CD14-positive monocyte (primary cell): ENCODE measurements around the gene MINDY4B. TPM values are rescaled to one million over a fixed set of nuclear protein-coding genes. Genes with fewer than 3 reads are reported as not detected.
"Not testable (repeated sequence)": the region's sequence is repeated elsewhere in the genome, so short reads cannot be mapped to it uniquely, and the experiment has no call there.

Experiments
- DNase-seq, 3 donors: peaks; one replicate each; pipeline ENCODE4 v3.0.0-alpha.2; 2011 to 2022
- H2AFZ ChIP-seq: 2 replicates; pipeline ENCODE4 v1.6.0; 2012; ENCODE audit warnings: mild to moderate bottlenecking, low read depth, low read length, inconsistent platforms; ENCODE audit not compliant: insufficient read depth, poor library complexity, severe bottlenecking
- H3K27ac ChIP-seq, 2 donors: 1 replicate in 1 of 2; 2 replicates in 1 of 2; pipeline ENCODE4 v1.5.1; 2012 to 2013; ENCODE audit warnings: low read length in 2 of 2, control low read depth in 1 of 2, inconsistent platforms in 1 of 2, low read depth in 1 of 2, mild to moderate bottlenecking in 1 of 2
- H3K27me3 ChIP-seq, 2 donors: one replicate each; pipeline versions ENCODE4 v1.6.0 to v1.6.1; 2011 to 2013; ENCODE audit warnings: low read length in 2 of 2; ENCODE audit not compliant: control insufficient read depth in 2 of 2, insufficient read depth in 2 of 2
- H3K36me3 ChIP-seq, 2 donors: replicated peaks in 1 of 2; 1 replicate in 1 of 2; 2 replicates in 1 of 2; pipeline versions ENCODE4 v1.5.1 to v1.6.1; 2012 to 2013; ENCODE audit warnings: low read length in 2 of 2, control low read depth in 1 of 2, inconsistent platforms in 1 of 2, mild to moderate bottlenecking in 1 of 2; ENCODE audit not compliant: insufficient read depth in 2 of 2, control insufficient read depth in 1 of 2
- H3K4me1 ChIP-seq, 2 donors: 1 replicate in 1 of 2; 2 replicates in 1 of 2; pipeline versions ENCODE4 v1.5.1 to v1.6.1; 2012 to 2013; ENCODE audit warnings: low read length in 2 of 2, control low read depth in 1 of 2, inconsistent platforms in 1 of 2, mild to moderate bottlenecking in 1 of 2, moderate library complexity in 1 of 2; ENCODE audit not compliant: insufficient read depth in 2 of 2, control insufficient read depth in 1 of 2
- H3K4me2 ChIP-seq: replicated peaks from 2 replicates; pipeline ENCODE3; 2012; ENCODE audit warnings: low read length, moderate library complexity, mild to moderate bottlenecking; ENCODE audit not compliant: poor library complexity, severe bottlenecking; ENCODE audit errors: extremely low read depth
- H3K4me3 ChIP-seq, 3 experiments: fragments of 200-600 bp in 1 of 3; sonication (generic) in 1 of 3; replicated peaks in 1 of 3; 1 replicate in 2 of 3; 2 replicates in 1 of 3; pipeline ENCODE4 v1.5.1; 2011 to 2013; ENCODE audit warnings: low read length in 3 of 3, mild to moderate bottlenecking in 3 of 3, control low read depth in 2 of 3, low read depth in 2 of 3, inconsistent platforms in 1 of 3, moderate library complexity in 1 of 3
- H3K79me2 ChIP-seq: 2 replicates; pipeline ENCODE4 v1.6.0; 2012; ENCODE audit warnings: mild to moderate bottlenecking, control low read depth, inconsistent platforms, low read length, moderate library complexity; ENCODE audit not compliant: insufficient read depth
- H3K9ac ChIP-seq: 2 replicates; pipeline ENCODE4 v1.6.0; 2017; ENCODE audit warnings: low read length, mild to moderate bottlenecking; ENCODE audit not compliant: insufficient read depth, poor library complexity, severe bottlenecking
- H3K9me3 ChIP-seq, 2 donors: replicated peaks in 1 of 2; 1 replicate in 1 of 2; 2 replicates in 1 of 2; pipeline versions ENCODE4 v1.5.1 to v1.6.1; 2012 to 2013; ENCODE audit warnings: low read length in 2 of 2, control low read depth in 1 of 2; ENCODE audit not compliant: control insufficient read depth in 1 of 2, insufficient read depth in 1 of 2
- H4K20me1 ChIP-seq: 2 replicates; pipeline ENCODE4 v1.6.0; 2012; ENCODE audit warnings: mild to moderate bottlenecking, low read length, control low read depth, moderate library complexity; ENCODE audit not compliant: insufficient read depth
- H3K27ac Mint-ChIP-seq, 7 donors: one replicate each; pipeline ENCODE4 v1.8.0; 2020; ENCODE audit warnings: mild to moderate bottlenecking in 7 of 7, mixed read lengths in 7 of 7, moderate library complexity in 6 of 7, inconsistent platforms in 2 of 7
- H3K27me3 Mint-ChIP-seq, 3 donors: one replicate each; pipeline ENCODE4 v1.8.0; 2021 to 2022; ENCODE audit warnings: low read depth in 3 of 3, mild to moderate bottlenecking in 3 of 3, mixed read lengths in 3 of 3, moderate library complexity in 3 of 3, inconsistent platforms in 1 of 3
- H3K36me3 Mint-ChIP-seq, 2 donors: one replicate each; pipeline ENCODE4 v1.8.0; 2020; ENCODE audit warnings: mixed read lengths in 2 of 2, inconsistent platforms in 1 of 2, mild to moderate bottlenecking in 1 of 2
- H3K4me1 Mint-ChIP-seq: one replicate; pipeline ENCODE4 v1.8.0; 2020; ENCODE audit warnings: mild to moderate bottlenecking, mixed read lengths
- H3K4me3 Mint-ChIP-seq, 2 donors: one replicate each; pipeline ENCODE4 v1.8.0; 2020; ENCODE audit warnings: mild to moderate bottlenecking in 2 of 2, mixed read lengths in 2 of 2, moderate library complexity in 1 of 2
- H3K9me3 Mint-ChIP-seq, 7 donors: one replicate each; pipeline ENCODE4 v1.8.0; 2020 to 2022; ENCODE audit warnings: mixed read lengths in 7 of 7, mild to moderate bottlenecking in 6 of 7, moderate library complexity in 6 of 7, inconsistent platforms in 2 of 7
- CTCF ChIP-seq: fragments of 200-600 bp; IDR thresholded peaks from one replicate; pipeline ENCODE4 v1.8.0; 2022; ENCODE audit warnings: antibody characterized with exemption, mild to moderate bottlenecking
- WGBS: methylation state at CpG from one replicate; pipeline ENCODE4 v1.1.5; 2013; ENCODE audit warnings: missing lambda C conversion rate; ENCODE audit not compliant: insufficient coverage; 5-methylcytosine and 5-hydroxymethylcytosine counted together
- intact Hi-C, 2 donors: fragments of 100-400 bp; cut with micrococcal nuclease; formaldehyde crosslinking; loops; one replicate each; pipeline versions ENCODE4 v1.15.0 to v1.15.1; 2023
- polyA plus RNA-seq, 3 donors: library from polyadenylated mRNA; depleted of rRNA in 1 of 3; unstranded in 2 of 3; stranded (reverse) in 1 of 3; fragments of 300-500 nt in 2 of 3; fragments of >200 nt in 1 of 3; fragmentation: Illumina TruSeq in 2 of 3; gene quantifications; 1 replicate in 2 of 3; 2 replicates in 1 of 3; pipeline ENCODE4 v1.2.3, GENCODE V29; 2012 to 2021

Gene MINDY4B
- polyA plus RNA-seq, 3 donors = not detected

GRCh38 chr3:150868282-150868681 is 37.0 kb downstream of the MINDY4B start:
- H3K36me3 Mint-ChIP-seq = no peaks in the 10 kb centered on the region

GRCh38 chr3:150867434-150867833 is 37.8 kb downstream of the MINDY4B start:
- Histone ChIP-seq H3K9me3 (no peaks in the 10 kb centered on the region), H3K4me3 (no peak overlapping the region), H3K9ac (no peak overlapping the region), H3K4me2 (no peak overlapping the region), H3K27ac (no peak overlapping the region), H3K27me3 (no peaks in the 10 kb centered on the region), H2AFZ (no peak overlapping the region), H3K36me3 (no peaks in the 10 kb centered on the region), H3K79me2 (no peaks in the 10 kb centered on the region), H4K20me1 (no peaks in the 10 kb centered on the region), H3K4me1 (no peaks in the 10 kb centered on the region)
- intact Hi-C loops = loop anchor here (5.0 to 10.0 kb wide), 3 partner anchors 80 to 343 kb away; no protein-coding TSS in a partner anchor
- no peak for TF ChIP-seq CTCF
- no peak for DNase-seq
- Mint-ChIP-seq H3K27ac (peak overlapping the region in 1 of 7 donors; percentile 7), H3K4me1 (peaks cover 4% of the 10 kb centered on the region), H3K9me3 (no peaks in the 10 kb centered on the region), H3K36me3 (no peaks in the 10 kb centered on the region), H3K27me3 (peaks cover 0 to 11% (median 2%) of the 10 kb centered on the region in 3 donors), H3K4me3 (no peak overlapping the region)
- WGBS = 36% methylated on average over 1 of the region's 3 CpGs

More at GRCh38 chr3:150868282-150868681, 37.0 kb downstream of the MINDY4B start:
- Mint-ChIP-seq H3K4me3 (no peak overlapping the region), H3K9me3 (no peaks in the 10 kb centered on the region), H3K27ac (no peak overlapping the region), H3K4me1 (peaks cover 4% of the 10 kb centered on the region), H3K27me3 (peaks cover 0 to 11% (median 2%) of the 10 kb centered on the region in 3 donors)
- Histone ChIP-seq H3K36me3 (no peaks in the 10 kb centered on the region), H3K4me1 (no peaks in the 10 kb centered on the region), H3K4me2 (no peak overlapping the region), H3K79me2 (no peaks in the 10 kb centered on the region), H2AFZ (no peak overlapping the region), H3K27me3 (no peaks in the 10 kb centered on the region), H4K20me1 (no peaks in the 10 kb centered on the region), H3K9me3 (no peaks in the 10 kb centered on the region), H3K9ac (no peak overlapping the region), H3K4me3 (no peak overlapping the region), H3K27ac (no peak overlapping the region)
- no peak for TF ChIP-seq CTCF
- intact Hi-C loops = loop anchor here (5.0 to 10.0 kb wide), 3 partner anchors 81 to 343 kb away; no protein-coding TSS in a partner anchor
- DNase-seq = no peak
- no CpG with 5 or more reads among the region's 3 CpGs for WGBS

GRCh38 chr3:150863921-150864320 is 41.3 kb downstream of the MINDY4B start:
- H2AFZ ChIP-seq, H3K36me3 Mint-ChIP-seq, H3K36me3 ChIP-seq, H4K20me1 ChIP-seq, H3K27me3 ChIP-seq, H3K4me3 Mint-ChIP-seq, DNase-seq, H3K9ac ChIP-seq, H3K4me1 Mint-ChIP-seq, H3K9me3 ChIP-seq, H3K4me3 ChIP-seq, H3K79me2 ChIP-seq, H3K4me1 ChIP-seq, H3K27ac ChIP-seq, H3K9me3 Mint-ChIP-seq, H3K4me2 ChIP-seq: not testable (repeated sequence)
- intact Hi-C loops = loop anchor here (2.0 to 10.0 kb wide), 4 partner anchors 79 to 339 kb away; no protein-coding TSS in a partner anchor
- Mint-ChIP-seq H3K27ac (peak overlapping the region in 1 of 7 donors; percentile 51), H3K27me3 (peaks cover 0 to 13% (median 8%) of the 10 kb centered on the region in 3 donors)
- WGBS = 67% methylated on average over 4 of the region's 5 CpGs
